ENCODE results near the gene SFTPD.

DNA sequence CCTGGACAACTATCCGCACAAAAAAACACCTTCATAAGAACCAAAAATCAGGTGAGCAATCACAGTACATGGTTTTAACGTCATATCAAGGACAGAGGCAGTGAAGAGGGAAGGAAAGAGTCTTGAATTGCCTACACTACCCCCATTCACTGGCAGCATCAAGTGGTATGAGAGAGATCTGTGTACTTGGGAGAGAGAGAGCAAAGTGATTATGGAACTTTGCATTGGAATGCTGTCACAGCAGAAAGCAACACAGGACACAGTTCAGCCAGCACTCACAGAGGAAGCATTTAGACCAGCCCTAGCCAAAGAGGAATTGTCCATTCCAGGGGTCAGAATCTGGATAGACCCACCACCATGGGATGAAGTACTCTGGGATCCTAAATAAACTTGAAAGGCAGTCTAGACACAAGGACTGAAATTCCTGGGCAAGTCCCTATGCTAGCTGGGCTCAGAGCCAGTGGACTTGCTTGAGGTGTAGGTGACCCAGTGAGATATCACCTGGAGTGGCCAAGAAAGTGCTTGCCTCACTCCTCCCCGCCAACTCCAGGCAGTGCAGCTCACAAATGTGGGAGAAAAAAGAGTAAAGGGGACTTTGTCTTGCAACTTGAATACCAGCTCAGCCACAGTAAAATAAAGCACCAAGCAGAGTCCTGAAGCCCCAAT lies 30.5 kb upstream of the SFTPD start:
- TF ChIP-seq EZH2 (IDR thresholded peaks at IDR 0.05) (no peak), POLR2AphosphoS5 (IDR thresholded peaks at IDR 0.05; ENCODE audit: borderline replicate concordance, low read depth, low read length) (no peak), FOXP2 (optimal IDR thresholded peaks at IDR 0.05; ENCODE audit: control extremely low read depth, extremely low read length, insufficient read depth) (no peak)

Measured in SK-N-MC (cell line).